HCT116 (cell line): ENCODE data around the gene FKBP14.

Experiments used
- EZH2 ChIP-seq: fragments of 200-600 bp; sonication (generic); IDR thresholded peaks from 2 replicates; pipeline ENCODE4 v1.6.1; 2017; ENCODE audit warnings: antibody characterized with exemption, mixed run types
- POLR2A ChIP-seq: IDR thresholded peaks from 2 replicates; pipeline ENCODE4 v1.7.0; 2011; ENCODE audit warnings: borderline replicate concordance; ENCODE audit not compliant: insufficient read depth, insufficient read length; ENCODE audit errors: extremely low read depth
- POLR2AphosphoS5 ChIP-seq: IDR thresholded peaks from 2 replicates; pipeline ENCODE4 v1.6.1; 2011; ENCODE audit warnings: mild to moderate bottlenecking, low read depth, low read length, moderate library complexity
- TF ChIP-seq, protein P1 (sequence below), 3 experiments: fragments of 200-600 bp in 1 of 3; sonication (generic) in 1 of 3; IDR thresholded peaks in 2 of 3; conservative IDR thresholded peaks in 1 of 3; 2 replicates each; pipeline ENCODE4 v1.5.1; 2012 to 2017; ENCODE audit warnings: low read depth in 2 of 3, low read length in 2 of 3, antibody characterized with exemption in 1 of 3, borderline replicate concordance in 1 of 3, control low read depth in 1 of 3, mild to moderate bottlenecking in 1 of 3, mixed read lengths in 1 of 3, mixed run types in 1 of 3, moderate library complexity in 1 of 3; ENCODE audit not compliant: insufficient read depth in 1 of 3

DNA sequence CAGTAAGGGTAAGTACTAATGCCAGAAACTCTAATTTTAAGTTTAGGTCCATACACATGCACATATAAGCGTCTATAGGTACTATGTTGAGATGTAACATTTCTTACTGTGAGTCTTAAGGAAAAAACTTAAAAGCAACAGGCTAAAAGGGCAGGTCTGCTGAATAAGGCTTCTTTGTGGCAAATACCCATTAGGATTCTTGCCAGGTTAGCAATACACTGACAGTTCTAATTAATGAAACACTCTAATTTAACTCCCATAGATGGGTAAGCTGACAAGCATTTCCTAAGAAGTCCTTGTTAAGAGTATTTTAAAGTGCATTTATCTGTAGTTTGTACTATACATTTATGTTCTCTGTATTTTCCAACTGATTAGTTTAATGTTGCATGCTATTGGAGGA lies 50.9 kb downstream of the FKBP14 start:
- TF ChIP-seq, protein P1, sequence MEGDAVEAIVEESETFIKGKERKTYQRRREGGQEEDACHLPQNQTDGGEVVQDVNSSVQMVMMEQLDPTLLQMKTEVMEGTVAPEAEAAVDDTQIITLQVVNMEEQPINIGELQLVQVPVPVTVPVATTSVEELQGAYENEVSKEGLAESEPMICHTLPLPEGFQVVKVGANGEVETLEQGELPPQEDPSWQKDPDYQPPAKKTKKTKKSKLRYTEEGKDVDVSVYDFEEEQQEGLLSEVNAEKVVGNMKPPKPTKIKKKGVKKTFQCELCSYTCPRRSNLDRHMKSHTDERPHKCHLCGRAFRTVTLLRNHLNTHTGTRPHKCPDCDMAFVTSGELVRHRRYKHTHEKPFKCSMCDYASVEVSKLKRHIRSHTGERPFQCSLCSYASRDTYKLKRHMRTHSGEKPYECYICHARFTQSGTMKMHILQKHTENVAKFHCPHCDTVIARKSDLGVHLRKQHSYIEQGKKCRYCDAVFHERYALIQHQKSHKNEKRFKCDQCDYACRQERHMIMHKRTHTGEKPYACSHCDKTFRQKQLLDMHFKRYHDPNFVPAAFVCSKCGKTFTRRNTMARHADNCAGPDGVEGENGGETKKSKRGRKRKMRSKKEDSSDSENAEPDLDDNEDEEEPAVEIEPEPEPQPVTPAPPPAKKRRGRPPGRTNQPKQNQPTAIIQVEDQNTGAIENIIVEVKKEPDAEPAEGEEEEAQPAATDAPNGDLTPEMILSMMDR (IDR thresholded peaks at IDR 0.05 in 2 of 3, conservative IDR thresholded peaks at IDR 0.05 in 1 of 3; ENCODE audit: borderline replicate concordance in 1 of 3, insufficient read depth in 1 of 3, low read depth in 2 of 3, low read length in 2 of 3) = no peak
- TF ChIP-seq POLR2AphosphoS5 = no peak
- TF ChIP-seq EZH2 = no peak
- no peak for TF ChIP-seq POLR2A
